OCI-M2 (cell line): Measurements from ENCODE around the gene RESP18.
A peak's percentile ranks its signal among the peaks of the same experiment; 100 is the strongest.
"Not testable (repeated sequence)": the region's sequence is repeated elsewhere in the genome, so short reads cannot be mapped to it uniquely, and the experiment has no call there.

Experiments used
- DNase-seq: peaks from one replicate; lab custom pipeline; 2025; ENCODE audit not compliant: unreplicated experiment; lab: John Stamatoyannopoulos, UW

RESP18 gene

DNA sequence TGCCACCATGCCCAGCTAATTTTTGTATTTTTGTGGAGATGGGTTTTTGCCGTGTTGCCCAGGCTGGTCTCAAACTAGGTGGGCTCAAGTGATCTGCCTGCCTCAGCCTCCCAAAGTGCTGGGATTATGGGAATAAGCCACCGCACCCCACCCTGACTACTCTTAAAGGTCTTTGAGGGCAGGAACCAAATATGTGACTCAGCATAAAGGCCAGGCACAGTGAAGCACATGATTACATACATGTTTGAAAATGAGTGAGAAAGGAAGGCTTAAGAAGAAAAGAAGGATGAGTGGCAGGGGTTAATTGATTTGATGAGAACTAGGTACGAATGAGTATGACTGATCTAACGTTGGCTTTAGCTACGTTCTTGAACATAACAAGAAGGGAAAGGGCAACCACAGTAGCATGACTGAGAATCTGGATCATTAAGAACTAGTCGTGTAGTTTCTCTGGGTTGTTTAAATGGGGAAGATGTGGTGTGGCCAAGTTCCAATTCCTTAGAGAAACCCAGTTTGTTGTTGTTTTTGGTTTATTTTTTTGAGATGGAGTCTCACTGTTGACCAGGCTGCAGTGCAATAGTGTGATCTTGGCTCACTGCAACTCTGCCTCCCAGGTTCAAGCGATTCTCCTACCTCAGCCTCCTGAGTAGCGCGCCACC is 6.8 kb downstream of the RESP18 start:
- no peak for DNase-seq

GRCh38 chr2:219325136-219325535 is 7.4 kb downstream of the RESP18 start:
- DNase-seq: no peak

GRCh38 chr2:219323434-219323833 is 9.1 kb downstream of the RESP18 start:
- no peak for DNase-seq

- DNase-seq: no peak
Measured at GRCh38 chr2:219314804-219315468, 17.6 kb downstream of the RESP18 start.

GRCh38 chr2:219312683-219313263 is 19.8 kb downstream of the RESP18 start:
- not testable (repeated sequence) for DNase-seq

- no peak for DNase-seq
Measured at GRCh38 chr2:219309278-219309677, 23.3 kb downstream of the RESP18 start, which contains the start of gene PTPRN. Gene PTPRN, minus strand, starts transcription at chr2:219309401. Its CDS starts 69 bp downstream, at chr2:219309332.

DNA sequence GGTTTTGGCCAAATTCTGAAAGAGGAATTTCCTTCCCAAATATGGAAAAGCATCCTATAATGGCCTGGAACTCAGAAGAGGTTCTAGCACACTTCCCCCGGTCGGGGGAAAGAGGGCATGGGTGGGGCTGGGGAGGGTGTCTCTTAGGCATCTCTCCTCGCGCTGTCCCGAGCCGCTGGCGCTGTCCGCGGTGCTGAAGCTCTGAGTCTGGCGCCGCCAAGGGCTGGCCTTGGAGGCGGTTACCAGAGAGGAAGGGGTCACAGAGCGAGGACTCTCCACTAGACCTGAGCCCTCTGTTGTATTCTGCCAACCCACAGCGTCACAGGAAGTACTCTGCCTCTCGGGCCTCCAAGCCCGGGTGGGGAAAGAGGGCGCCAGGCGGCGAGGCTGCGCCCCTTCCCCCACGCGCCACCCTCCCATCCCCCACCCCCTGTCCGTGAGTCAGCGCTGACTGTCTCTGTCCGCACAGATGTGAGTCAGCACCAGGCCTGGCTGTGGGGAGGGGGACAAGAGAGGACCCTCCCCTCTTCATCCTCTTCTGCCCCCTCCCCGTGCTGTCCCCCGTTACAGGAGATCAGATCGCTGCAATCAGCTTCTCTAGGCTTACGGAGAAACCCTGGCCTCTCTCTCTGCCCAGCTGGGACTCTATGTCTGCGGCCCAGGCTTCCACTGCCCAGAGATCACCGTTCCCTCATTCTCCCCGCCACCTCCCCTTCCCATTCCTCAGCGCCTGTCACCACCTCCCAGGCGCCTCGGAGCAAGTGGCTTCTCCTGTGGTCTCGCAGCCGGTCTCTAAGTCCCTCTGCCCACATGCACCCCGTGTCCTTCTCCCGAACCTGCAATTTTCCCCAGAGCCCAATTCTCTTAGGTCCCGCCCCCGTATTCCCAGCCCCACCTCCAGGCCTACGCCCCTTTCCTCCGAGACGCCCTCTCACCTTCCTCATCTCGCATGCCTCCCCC is 24.1 kb downstream of the RESP18 start:
- peak; percentile 42 for DNase-seq

DNA sequence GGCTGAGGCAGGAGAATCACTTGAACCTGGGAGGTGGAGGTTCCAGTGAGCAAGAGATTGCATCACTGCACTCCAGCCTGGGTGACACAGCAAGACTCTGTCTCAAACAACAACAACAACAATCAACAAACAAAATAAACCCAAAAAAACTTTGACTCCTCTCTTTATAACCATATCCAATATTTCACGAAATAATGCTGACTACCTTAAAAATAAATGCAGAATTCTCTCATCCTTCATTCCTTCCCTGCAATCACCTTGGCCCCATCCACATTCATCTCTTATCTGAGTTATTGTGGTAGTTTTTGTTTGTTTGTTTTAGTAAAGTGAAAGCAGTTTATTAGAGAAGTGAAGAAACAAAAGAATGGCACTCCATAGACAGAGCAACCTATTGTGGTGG is 26.5 kb downstream of the RESP18 start:
- DNase-seq: no peak

DNA sequence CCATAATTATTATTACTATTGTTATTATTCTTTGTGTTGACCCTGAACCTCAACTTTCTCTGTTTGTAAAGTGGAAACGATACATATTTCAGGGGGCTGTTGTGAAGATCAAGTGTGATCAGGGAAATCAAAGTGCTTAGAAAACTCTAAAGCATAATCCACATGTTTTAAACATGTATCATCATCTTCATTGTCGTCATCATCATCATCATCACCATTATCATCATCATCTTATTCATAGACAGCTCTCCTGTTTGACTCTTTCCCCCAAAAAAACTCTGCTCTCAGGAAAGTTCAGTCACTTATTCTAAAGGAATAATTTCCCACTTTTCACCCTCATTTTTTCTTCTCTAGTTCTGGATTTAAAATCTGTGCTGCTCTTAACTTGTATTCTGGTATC is 28.3 kb downstream of the RESP18 start:
- no peak for DNase-seq

DNA sequence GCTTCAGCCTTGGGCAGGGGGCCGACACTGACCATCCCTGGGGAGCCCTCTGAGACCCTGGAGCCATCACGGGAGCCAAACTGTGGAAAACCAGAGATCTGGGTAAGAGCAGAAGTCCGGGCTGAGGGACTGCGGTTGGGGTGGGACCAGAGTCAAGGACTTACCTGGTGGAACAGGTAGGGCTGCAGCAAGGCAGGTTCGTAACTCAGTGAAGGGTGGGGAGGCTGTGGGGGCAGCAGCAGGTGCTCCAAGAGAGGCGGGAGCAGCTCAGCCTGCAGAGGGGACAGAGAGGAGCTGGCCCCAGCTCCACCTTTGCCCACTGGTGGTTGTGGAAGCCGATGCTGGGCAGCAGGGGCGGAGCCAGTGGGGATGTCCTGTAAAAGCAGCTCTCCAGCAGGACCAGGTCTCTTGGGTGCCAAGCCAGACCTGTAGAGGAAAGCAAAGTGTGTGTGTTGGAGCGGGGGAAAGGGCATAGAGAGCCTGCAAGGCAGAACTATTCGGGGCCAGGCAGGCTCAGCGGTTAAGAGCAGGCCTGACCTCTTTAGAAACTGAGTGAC is 30.1 kb downstream of the RESP18 start:
- no peak for DNase-seq

GRCh38 chr2:219300022-219300421 is 32.5 kb downstream of the RESP18 start:
- no peak for DNase-seq

DNA sequence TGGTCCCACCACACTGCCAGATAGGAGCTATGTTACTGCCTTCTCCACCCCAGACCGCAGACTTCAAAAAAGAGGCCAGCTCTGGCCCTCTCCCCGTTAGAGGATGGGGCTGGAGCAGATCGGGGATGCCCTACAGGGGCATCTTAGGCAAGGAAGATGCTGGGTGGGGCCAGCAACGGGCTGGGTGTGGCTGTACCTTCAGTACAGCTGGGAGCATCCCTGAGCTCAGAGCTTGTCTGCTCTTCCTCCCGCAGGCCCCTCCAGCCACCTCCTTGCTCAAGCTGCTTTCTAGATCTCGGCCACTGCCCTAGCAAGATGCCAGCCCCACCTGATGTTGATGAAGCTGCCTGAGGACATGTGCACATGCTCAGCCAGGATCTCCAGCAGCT is 33.2 kb downstream of the RESP18 start:
- DNase-seq: no peak

DNA sequence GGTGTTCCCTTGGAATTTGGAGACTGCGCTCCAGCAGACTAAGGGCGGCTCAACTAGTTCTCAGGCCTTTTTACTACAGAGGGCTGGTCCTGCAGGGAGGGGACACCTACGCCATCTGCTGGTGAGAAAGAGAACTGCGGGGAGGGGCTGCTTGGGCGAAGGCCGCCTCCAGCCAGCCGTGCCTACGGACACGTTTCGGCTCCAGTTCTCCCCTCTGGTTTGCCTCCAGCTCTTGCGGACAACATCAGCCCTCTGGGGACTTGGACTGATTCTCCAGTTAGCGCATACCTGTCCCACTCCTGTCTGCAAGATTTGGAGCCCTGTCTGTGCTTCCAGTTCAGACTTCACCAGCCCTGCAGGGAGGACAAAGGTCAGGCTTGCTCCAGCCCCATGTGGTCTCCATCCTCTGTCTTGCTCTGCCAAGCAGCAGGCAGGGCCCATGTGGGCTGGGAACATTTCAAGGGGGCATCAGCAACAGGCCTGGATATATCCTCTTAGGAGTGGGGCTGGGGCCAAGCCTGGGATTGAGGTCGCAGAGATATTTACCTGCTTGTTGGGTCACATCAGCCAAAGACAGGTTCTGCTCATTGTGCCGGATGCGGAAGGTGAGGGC is 33.7 kb downstream of the RESP18 start:
- DNase-seq: peak; percentile 32

DNA sequence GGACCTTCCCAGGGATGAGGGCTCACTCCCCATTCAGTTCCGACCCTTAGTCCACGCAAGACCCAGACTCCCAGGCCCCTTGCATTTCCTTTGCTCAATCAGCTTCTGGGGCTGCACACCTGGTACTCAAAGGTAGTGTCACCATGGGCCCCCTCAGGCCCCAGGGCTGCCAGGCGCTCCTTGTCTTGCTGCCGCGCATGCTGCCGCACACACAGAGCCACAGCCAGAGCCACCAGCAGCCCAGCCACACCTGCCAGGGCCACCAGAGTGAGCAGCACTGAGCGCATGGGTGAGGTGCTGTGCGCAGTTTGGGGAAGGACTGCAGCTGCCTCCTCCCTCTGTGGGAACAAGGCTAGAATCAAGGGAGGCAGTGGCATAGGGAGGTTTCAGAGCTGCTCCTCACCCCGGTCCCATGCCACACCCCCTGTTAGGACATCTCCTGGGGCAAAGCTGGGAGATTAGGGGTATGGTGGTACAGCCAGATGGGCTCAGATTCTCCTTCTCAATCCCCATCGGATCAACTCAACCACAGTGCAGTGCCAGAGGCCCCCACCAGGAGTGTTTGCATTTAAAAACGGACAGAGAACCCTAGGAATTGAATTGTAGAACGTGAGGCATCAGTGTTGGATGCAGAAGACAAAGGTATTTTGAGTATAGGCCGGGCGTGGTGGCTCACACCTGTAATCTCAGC is 34.6 kb downstream of the RESP18 start:
- no peak for DNase-seq

DNA sequence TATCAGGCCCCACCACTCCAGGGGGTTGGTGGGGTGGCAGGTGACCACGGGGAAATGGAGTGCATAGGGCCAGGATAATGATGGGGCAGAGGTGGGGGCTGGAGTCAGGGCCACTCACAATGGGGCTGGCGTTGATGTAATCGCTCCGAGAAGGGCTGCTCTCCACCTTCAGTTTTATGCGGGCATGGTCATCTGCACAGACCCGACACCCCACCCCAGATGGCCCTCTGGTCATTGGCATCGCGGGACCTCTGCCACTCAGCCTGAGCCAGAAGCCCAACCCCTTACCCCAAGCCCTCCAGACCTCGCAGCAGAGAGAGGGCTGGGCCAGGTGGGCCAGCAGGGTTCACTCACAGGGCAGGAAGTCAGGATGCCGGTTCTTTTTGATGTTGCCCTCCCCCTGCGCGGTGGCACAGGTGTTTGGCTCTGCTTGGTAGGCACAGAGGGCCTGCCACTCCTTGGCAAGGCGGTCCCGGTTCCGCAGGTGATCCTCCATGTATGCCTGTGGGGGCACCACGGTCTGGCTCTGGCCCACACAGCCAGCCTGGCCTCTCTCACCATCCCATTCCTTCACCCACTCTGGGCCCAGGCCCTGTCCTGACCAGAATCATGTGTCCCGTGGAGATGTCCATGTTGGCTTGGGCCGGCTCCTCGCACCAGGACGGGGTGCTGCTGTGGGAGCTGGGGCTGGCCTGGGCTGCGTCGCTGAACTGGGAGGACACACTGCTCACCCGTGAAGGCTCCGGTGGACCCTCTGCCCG is 35.7 kb downstream of the RESP18 start:
- no peak for DNase-seq

DNA sequence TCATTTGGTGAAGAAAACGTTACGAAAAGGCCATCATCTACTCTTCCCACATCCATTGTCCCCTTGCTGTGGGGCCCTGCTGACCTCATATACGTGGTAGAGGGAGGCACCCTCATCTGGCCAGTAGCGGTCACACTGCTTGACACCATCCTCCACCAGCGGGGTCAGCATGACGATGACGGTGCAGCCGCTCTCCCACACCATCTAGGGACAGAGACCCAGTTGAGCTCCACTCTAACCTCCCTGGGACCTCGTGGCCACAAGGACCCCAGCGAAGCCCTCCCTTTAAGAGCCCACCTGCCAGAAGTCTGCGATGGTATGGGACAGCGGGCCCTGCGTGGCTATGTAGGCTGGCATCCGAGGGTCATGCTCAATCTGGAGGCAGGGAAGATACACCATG is 36.4 kb downstream of the RESP18 start:
- no peak for DNase-seq

GRCh38 chr2:219294356-219295351 is 37.9 kb downstream of the RESP18 start:
- peak; percentile 53 for DNase-seq

GRCh38 chr2:219293736-219294231 is 38.8 kb downstream of the RESP18 start:
- no peak for DNase-seq
